ENCODE measurements around the gene MRM1. TPM values are rescaled to one million over a fixed set of nuclear protein-coding genes. Genes with fewer than 3 reads are reported as not detected.

Gene MRM1
- total RNA-seq, 1 donor from 2014 or later, result 2.6 TPM

GRCh38 chr17:36609498-36609862 is 8.1 kb downstream of the MRM1 start:
- no peak for DNase-seq (ENCODE audit: low spot score)
- H3K4me3 Mint-ChIP-seq (ENCODE audit: unreplicated experiment), result no peak overlapping the region
- H3K9me3 Mint-ChIP-seq (ENCODE audit: low read depth), result no peaks in the 10 kb centered on the region
- peaks cover 2% of the 10 kb centered on the region for H3K36me3 Mint-ChIP-seq (ENCODE audit: low read depth)
- no peak overlapping the region for H3K27ac Mint-ChIP-seq (ENCODE audit: unreplicated experiment)
- H3K27me3 Mint-ChIP-seq (ENCODE audit: low read depth), result no peaks in the 10 kb centered on the region
- TF ChIP-seq, protein P1, sequence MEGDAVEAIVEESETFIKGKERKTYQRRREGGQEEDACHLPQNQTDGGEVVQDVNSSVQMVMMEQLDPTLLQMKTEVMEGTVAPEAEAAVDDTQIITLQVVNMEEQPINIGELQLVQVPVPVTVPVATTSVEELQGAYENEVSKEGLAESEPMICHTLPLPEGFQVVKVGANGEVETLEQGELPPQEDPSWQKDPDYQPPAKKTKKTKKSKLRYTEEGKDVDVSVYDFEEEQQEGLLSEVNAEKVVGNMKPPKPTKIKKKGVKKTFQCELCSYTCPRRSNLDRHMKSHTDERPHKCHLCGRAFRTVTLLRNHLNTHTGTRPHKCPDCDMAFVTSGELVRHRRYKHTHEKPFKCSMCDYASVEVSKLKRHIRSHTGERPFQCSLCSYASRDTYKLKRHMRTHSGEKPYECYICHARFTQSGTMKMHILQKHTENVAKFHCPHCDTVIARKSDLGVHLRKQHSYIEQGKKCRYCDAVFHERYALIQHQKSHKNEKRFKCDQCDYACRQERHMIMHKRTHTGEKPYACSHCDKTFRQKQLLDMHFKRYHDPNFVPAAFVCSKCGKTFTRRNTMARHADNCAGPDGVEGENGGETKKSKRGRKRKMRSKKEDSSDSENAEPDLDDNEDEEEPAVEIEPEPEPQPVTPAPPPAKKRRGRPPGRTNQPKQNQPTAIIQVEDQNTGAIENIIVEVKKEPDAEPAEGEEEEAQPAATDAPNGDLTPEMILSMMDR (IDR thresholded peaks at IDR 0.05), result no peak
- H3K4me1 Mint-ChIP-seq (ENCODE audit: low read depth), result peaks cover 8% of the 10 kb centered on the region

- H3K4me1 Mint-ChIP-seq (ENCODE audit: low read depth), result peaks cover 8% of the 10 kb centered on the region
Observed at GRCh38 chr17:36610474-36610873, 9.1 kb downstream of the MRM1 start.

DNA sequence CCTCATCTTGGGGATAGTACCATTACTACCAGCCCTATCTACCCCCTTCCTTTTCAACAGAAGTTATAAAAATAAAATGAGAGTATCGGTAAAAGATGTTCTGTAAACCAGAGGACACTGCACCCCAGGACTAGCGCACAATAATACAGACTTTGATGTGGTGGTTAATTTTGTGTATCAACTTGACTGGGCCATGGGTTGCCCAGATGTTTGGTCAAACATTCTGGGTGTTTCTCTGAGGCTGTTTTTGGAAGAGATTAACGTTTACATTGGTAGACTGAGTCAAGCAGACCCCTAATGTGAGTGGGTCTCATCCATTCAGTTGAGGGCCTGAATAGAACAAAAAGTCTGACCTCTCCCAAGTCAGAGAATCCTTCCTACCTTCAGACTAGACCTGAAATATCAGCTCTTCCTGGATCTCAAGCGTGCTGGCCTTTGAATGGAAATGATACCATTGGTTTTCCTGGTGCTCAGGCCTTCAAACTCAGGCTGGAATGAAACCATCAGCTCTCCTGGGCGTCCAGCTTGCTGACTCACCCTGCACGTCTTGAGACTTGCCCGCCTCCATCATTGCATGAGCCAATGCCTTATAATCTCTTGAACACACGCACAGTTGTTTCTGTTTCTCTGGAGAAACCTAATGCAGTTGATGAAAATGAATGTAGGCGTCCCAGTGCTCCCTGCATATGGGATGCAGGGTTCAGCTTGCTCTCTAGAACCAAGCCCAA is 10.1 kb downstream of the MRM1 start:
- Mint-ChIP-seq H3K4me3 (ENCODE audit: unreplicated experiment) (no peak overlapping the region), H3K27me3 (ENCODE audit: low read depth) (no peaks in the 10 kb centered on the region), H3K36me3 (ENCODE audit: low read depth) (peaks cover 2% of the 10 kb centered on the region), H3K9me3 (ENCODE audit: low read depth) (no peaks in the 10 kb centered on the region), H3K27ac (ENCODE audit: unreplicated experiment) (no peak overlapping the region), H3K4me1 (ENCODE audit: low read depth) (peaks cover 3% of the 10 kb centered on the region)
- no peak for DNase-seq (ENCODE audit: low spot score)
- TF ChIP-seq, protein P1 (IDR thresholded peaks at IDR 0.05), result no peak

More at GRCh38 chr17:36610474-36610873, 9.1 kb downstream of the MRM1 start:
- no peaks in the 10 kb centered on the region for H3K27me3 Mint-ChIP-seq (ENCODE audit: low read depth)
- H3K36me3 Mint-ChIP-seq (ENCODE audit: low read depth), result peaks cover 2% of the 10 kb centered on the region
- TF ChIP-seq, protein P1 (IDR thresholded peaks at IDR 0.05), result no peak
- no peak overlapping the region for H3K4me3 Mint-ChIP-seq (ENCODE audit: unreplicated experiment)
- no peak for DNase-seq (ENCODE audit: low spot score)
- H3K27ac Mint-ChIP-seq (ENCODE audit: unreplicated experiment), result no peak overlapping the region
- no peaks in the 10 kb centered on the region for H3K9me3 Mint-ChIP-seq (ENCODE audit: low read depth)

DNA sequence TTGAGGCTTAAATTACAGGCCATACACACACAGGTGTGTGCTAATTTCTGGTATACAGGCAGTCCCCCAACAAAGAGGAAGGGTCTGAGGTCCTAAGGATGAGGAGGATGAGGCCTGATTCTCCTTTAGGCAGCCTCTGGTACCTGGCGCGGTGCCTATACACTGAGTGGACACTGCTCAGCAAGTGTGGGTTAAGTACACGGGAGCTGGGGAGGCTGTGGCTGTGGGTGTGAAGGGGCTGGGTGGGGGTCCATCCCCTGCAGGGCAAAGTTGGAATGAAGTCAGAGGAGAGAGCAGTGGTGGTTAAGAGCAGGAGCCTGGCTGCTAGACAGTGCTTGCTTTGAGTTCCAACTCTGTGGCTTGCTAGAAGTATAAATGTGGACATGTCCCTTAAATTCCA is 10.9 kb downstream of the MRM1 start:
- Mint-ChIP-seq H3K4me3 (ENCODE audit: unreplicated experiment) (no peak overlapping the region), H3K27ac (ENCODE audit: unreplicated experiment) (no peak overlapping the region), H3K4me1 (ENCODE audit: low read depth) (peaks cover 3% of the 10 kb centered on the region), H3K36me3 (ENCODE audit: low read depth) (peaks cover 2% of the 10 kb centered on the region), H3K27me3 (ENCODE audit: low read depth) (no peaks in the 10 kb centered on the region), H3K9me3 (ENCODE audit: low read depth) (no peaks in the 10 kb centered on the region)
- no peak for DNase-seq (ENCODE audit: low spot score)
- TF ChIP-seq, protein P1 (IDR thresholded peaks at IDR 0.05), result no peak

- DNase-seq (ENCODE audit: low spot score), result no peak
- no peaks in the 10 kb centered on the region for H3K27me3 Mint-ChIP-seq (ENCODE audit: low read depth)
- TF ChIP-seq, protein P1 (IDR thresholded peaks at IDR 0.05), result no peak
- H3K27ac Mint-ChIP-seq (ENCODE audit: unreplicated experiment), result no peak overlapping the region
- H3K9me3 Mint-ChIP-seq (ENCODE audit: low read depth), result no peaks in the 10 kb centered on the region
- H3K4me1 Mint-ChIP-seq (ENCODE audit: low read depth), result peaks cover 3% of the 10 kb centered on the region
- peaks cover 2% of the 10 kb centered on the region for H3K36me3 Mint-ChIP-seq (ENCODE audit: low read depth)
- H3K4me3 Mint-ChIP-seq (ENCODE audit: unreplicated experiment), result no peak overlapping the region
Observed at GRCh38 chr17:36613155-36613554, 11.8 kb downstream of the MRM1 start.

Measured in chondrocyte (in vitro differentiated cells).